SK-N-MC (cell line): ENCODE results near the gene SARNP.
A peak's percentile ranks its signal among the peaks of the same experiment; 100 is the strongest.

Experiments used
- DNase-seq: peaks from one replicate; pipeline ENCODE4 v3.0.0-alpha.2; 2011; ENCODE audit warnings: low read depth, low spot score
- H3K27ac ChIP-seq: fragments of 200-600 bp; sonication (generic); 2 replicates; pipeline ENCODE4 v1.5.1; 2016; ENCODE audit warnings: mixed run types
- H3K36me3 ChIP-seq: fragments of 200-600 bp; sonication (generic); 2 replicates; pipeline ENCODE4 v1.6.1; 2017; ENCODE audit warnings: antibody characterized with exemption, low read length, mixed read lengths; ENCODE audit not compliant: insufficient read depth
- H3K4me3 ChIP-seq: fragments of 200-600 bp; sonication (generic); 2 replicates; pipeline ENCODE4 v1.5.1; 2016
- H3K9ac ChIP-seq: fragments of 200-600 bp; sonication (generic); 2 replicates; pipeline ENCODE4 v1.8.0; 2017; ENCODE audit warnings: mixed run types, mixed read lengths; ENCODE audit not compliant: insufficient read length
- H3K9me3 ChIP-seq: fragments of 200-600 bp; sonication (generic); 2 replicates; pipeline ENCODE4 v1.6.1; 2017; ENCODE audit warnings: low read depth, mild to moderate bottlenecking, antibody characterized with exemption, low read length, moderate library complexity, mixed read lengths
- EZH2 ChIP-seq: fragments of 200-600 bp; sonication (generic); IDR thresholded peaks from one replicate; pipeline ENCODE4 v1.6.1; 2017; ENCODE audit warnings: antibody characterized with exemption
- FOXP2 ChIP-seq: optimal IDR thresholded peaks from 2 replicates; pipeline ENCODE3; 2011; ENCODE audit warnings: mild to moderate bottlenecking, moderate library complexity; ENCODE audit not compliant: insufficient read depth; ENCODE audit errors: extremely low read length, control extremely low read depth
- POLR2AphosphoS5 ChIP-seq: IDR thresholded peaks from 2 replicates; pipeline ENCODE4 v1.6.1; 2012; ENCODE audit warnings: mild to moderate bottlenecking, low read depth, low read length, borderline replicate concordance

SARNP gene

GRCh38 chr12:55724226-55724939 is 93.1 kb downstream of the SARNP start:
- Histone ChIP-seq H3K9me3 (no peaks in the 10 kb centered on the region), H3K27ac (no peak overlapping the region), H3K9ac (no peak overlapping the region), H3K36me3 (peaks cover 32% of the 10 kb centered on the region), H3K4me3 (no peak overlapping the region)
- no peak for TF ChIP-seq EZH2
- TF ChIP-seq FOXP2 = no peak
- TF ChIP-seq POLR2AphosphoS5 = no peak; the same call in 1 of the 2 replicates
- no peak for DNase-seq

DNA sequence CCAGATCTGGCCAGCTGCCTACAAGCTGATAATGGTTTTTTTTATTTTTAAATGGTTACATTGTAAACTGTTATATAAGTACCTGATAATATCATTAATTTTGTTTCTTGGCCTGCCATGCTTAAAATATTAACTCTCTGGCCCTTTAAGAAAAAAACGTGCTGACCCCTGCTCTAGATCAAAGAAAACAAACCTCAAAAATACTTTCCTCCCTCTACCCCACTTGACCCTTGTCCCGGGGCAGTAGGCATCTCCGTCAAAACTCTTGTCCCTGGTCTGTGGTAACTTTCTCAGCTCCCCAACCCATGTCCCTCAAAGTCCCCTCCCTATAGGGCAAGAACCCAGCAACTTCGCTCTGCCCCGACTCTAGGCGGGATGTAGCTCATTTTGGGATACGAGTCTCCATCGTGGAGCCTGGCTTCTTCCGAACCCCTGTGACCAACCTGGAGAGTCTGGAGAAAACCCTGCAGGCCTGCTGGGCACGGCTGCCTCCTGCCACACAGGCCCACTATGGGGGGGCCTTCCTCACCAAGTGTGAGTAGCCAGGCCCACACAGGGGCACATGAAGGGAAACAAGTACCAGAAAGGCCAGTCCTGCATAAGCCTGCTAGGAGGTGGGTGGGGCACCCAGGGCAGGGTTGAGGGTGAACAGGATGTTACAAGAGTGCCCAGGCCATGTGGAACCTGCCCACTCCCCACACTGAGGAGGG is 93.9 kb downstream of the SARNP start:
- no peak overlapping the region for H3K4me3 ChIP-seq
- H3K9me3 ChIP-seq = no peaks in the 10 kb centered on the region
- no peak for DNase-seq
- no peak overlapping the region for H3K9ac ChIP-seq
- no peak overlapping the region for H3K27ac ChIP-seq
- peaks cover 32% of the 10 kb centered on the region for H3K36me3 ChIP-seq
- no peak for TF ChIP-seq FOXP2
- TF ChIP-seq POLR2AphosphoS5 = no peak
- no peak for TF ChIP-seq EZH2

DNA sequence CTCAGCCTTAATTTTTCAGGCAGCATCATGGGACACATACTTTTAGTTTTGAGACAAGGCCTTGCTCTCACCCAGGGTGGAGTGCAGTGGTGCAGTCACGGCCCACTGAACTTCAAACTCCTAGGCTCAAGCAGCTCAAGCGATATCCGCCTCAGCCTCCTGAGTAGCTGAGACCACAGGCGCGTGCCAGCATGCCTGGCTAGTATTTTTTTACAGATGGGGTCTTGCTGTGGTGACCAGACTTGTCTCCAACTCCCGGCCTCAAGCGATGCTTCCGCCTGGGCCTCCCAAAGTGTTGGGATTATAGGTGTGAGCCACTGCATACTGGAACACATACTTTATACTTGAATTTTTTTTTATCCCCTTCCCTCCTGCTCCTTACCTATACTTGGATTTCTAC is 94.6 kb downstream of the SARNP start:
- Histone ChIP-seq H3K36me3 (peaks cover 32% of the 10 kb centered on the region), H3K27ac (no peak overlapping the region), H3K9me3 (no peaks in the 10 kb centered on the region), H3K4me3 (no peak overlapping the region), H3K9ac (no peak overlapping the region)
- TF ChIP-seq EZH2 (no peak), POLR2AphosphoS5 (no peak), FOXP2 (no peak)
- no peak for DNase-seq

DNA sequence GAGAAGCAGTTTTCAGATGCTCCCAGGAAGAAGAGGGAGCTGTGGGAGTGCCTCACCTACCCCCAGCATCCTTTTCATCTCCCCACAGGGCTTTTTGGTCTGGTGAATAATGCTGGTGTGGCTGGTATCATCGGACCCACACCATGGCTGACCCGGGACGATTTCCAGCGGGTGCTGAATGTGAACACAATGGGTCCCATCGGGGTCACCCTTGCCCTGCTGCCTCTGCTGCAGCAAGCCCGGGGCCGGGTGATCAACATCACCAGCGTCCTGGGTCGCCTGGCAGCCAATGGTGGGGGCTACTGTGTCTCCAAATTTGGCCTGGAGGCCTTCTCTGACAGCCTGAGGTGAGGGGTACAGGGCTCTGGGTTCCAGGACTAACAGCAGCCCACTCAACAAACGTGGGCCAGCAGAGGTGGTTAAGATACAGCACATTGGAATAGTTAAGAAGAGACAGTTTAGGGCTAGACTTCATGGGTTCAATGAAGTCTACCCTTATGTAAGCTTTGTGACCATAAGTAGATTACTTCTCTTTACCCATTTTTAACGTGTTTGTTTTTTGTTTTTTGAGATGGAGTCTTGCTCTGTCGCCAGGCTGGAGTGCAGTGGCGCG is 95.8 kb downstream of the SARNP start:
- Histone ChIP-seq H3K9me3 (no peaks in the 10 kb centered on the region), H3K9ac (no peak overlapping the region), H3K36me3 (peaks cover 27% of the 10 kb centered on the region), H3K27ac (no peak overlapping the region), H3K4me3 (no peak overlapping the region)
- TF ChIP-seq POLR2AphosphoS5 = no peak
- no peak for TF ChIP-seq EZH2
- TF ChIP-seq FOXP2 = no peak
- no peak for DNase-seq

GRCh38 chr12:55720894-55721444 is 96.6 kb downstream of the SARNP start:
- no peak for DNase-seq
- no peak for TF ChIP-seq FOXP2
- TF ChIP-seq POLR2AphosphoS5 = peak; percentile 36; the same call in 1 of the 2 replicates
- Histone ChIP-seq H3K4me3 (no peak overlapping the region), H3K9ac (no peak overlapping the region), H3K9me3 (no peaks in the 10 kb centered on the region), H3K36me3 (peaks cover 22% of the 10 kb centered on the region), H3K27ac (no peak overlapping the region)

GRCh38 chr12:55720071-55720564 is 97.4 kb downstream of the SARNP start, which contains the start of gene RDH5:
TSS of gene RDH5 (plus strand) at chr12:55720393. CDS start at chr12:55721185, 792 bp downstream.
- Histone ChIP-seq H3K9ac (no peak within 1 kb of the TSS), H3K27ac (no peak within 1 kb of the TSS), H3K36me3 (peaks cover 13% of the 10 kb centered on the region), H3K4me3 (no peak within 1 kb of the TSS), H3K9me3 (no peaks in the 10 kb centered on the region)
- no peak for DNase-seq
- TF ChIP-seq FOXP2 (no peak), POLR2AphosphoS5 (no peak), EZH2 (no peak)

- Histone ChIP-seq H3K4me3 (no peak overlapping the region), H3K36me3 (peaks cover 7% of the 10 kb centered on the region), H3K9ac (no peak overlapping the region), H3K9me3 (no peaks in the 10 kb centered on the region), H3K27ac (no peak overlapping the region)
- TF ChIP-seq EZH2 (no peak), POLR2AphosphoS5 (no peak), FOXP2 (no peak)
- no peak for DNase-seq
These were observed 98.2 kb downstream of the SARNP start for GRCh38 chr12:55719371-55719770.
